ENCODE data around the gene MDFIC.
A peak's percentile ranks its signal among the peaks of the same experiment; 100 is the strongest.

Gene MDFIC

DNA sequence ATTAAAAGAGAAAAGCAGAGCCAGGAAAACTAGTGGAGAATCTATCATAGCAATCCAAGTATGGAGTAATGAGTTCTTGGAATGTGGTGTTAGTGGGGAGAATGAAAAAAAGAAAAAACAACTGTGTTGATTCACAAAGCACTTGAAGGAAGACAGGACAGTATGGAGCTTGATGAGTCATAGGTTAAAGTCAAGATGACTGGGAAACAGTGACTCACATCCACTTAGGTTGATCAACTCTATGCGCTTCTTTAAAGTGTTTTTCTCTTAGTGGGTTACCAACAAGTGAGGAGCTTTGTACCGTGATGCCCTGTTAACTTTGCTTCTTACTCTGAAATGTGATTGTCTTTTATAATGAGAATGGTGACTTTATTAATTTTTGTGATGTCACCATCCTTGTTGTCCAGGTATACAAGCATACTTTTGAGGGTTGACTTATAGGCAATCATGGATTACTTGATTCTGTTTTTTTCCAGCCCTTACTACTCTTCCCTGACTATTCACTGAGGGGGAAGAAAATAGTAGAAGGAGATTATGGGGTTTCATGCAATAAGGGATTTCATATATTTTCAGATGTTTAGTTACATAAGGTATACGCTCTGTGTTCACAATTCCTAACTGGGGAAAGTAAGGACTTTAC is 32.1 kb upstream of the MDFIC start:
- DNase-seq (ENCODE audit: low spot score), result peak; percentile 8
- in situ Hi-C loops (cut with MboI; ENCODE audit: low sequenced_read_pairs, unreplicated experiment), result no loop called here
- TF ChIP-seq, protein P1, sequence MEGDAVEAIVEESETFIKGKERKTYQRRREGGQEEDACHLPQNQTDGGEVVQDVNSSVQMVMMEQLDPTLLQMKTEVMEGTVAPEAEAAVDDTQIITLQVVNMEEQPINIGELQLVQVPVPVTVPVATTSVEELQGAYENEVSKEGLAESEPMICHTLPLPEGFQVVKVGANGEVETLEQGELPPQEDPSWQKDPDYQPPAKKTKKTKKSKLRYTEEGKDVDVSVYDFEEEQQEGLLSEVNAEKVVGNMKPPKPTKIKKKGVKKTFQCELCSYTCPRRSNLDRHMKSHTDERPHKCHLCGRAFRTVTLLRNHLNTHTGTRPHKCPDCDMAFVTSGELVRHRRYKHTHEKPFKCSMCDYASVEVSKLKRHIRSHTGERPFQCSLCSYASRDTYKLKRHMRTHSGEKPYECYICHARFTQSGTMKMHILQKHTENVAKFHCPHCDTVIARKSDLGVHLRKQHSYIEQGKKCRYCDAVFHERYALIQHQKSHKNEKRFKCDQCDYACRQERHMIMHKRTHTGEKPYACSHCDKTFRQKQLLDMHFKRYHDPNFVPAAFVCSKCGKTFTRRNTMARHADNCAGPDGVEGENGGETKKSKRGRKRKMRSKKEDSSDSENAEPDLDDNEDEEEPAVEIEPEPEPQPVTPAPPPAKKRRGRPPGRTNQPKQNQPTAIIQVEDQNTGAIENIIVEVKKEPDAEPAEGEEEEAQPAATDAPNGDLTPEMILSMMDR (IDR thresholded peaks at IDR 0.05; ENCODE audit: borderline replicate concordance, control extremely low read depth, extremely low read depth, insufficient read depth, missing control alignments), result no peak

DNA sequence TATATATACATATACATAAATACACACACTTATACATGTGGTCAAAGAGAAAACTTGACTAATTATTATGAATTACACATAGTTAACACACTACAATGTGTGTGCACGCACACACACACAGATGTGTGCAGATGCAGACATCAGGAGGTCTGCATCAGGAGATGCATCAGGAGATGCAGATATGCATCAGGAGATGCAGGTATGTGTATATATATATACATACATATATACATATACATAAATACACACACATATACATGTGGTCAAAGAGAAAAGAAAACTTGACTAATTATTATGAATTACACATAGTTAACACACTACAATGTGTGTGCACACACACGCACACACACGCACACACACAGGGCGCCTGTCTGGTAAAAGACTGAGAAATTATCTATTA is 31.3 kb upstream of the MDFIC start:
- DNase-seq (ENCODE audit: low spot score), result no peak
- in situ Hi-C loops (cut with MboI; ENCODE audit: low sequenced_read_pairs, unreplicated experiment), result no loop called here
- TF ChIP-seq, protein P1 (IDR thresholded peaks at IDR 0.05; ENCODE audit: borderline replicate concordance, control extremely low read depth, extremely low read depth, insufficient read depth, missing control alignments), result no peak

DNA sequence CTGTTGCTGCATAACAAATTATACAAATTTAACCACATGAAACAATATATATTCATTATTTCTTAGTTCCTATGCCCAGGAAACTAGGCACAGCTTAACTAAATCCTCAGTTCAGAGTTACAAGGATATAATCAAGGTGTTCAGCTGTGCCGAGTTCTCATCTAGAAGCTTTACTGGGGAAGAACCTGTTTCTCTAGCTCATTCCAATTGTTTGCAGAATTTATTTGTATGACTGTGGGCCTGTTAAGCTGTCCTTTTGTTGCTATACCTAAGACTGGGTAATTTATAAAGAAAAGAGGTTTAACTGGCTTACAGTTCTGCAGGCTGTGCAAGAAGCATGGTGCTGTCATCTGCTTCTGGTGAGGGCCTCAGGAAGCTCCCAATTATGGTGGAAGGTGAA is 21.8 kb upstream of the MDFIC start:
- in situ Hi-C loops (cut with MboI; ENCODE audit: low sequenced_read_pairs, unreplicated experiment), result no loop called here
- DNase-seq (ENCODE audit: low spot score), result no peak
- TF ChIP-seq, protein P1 (IDR thresholded peaks at IDR 0.05; ENCODE audit: borderline replicate concordance, control extremely low read depth, extremely low read depth, insufficient read depth, missing control alignments), result no peak

DNA sequence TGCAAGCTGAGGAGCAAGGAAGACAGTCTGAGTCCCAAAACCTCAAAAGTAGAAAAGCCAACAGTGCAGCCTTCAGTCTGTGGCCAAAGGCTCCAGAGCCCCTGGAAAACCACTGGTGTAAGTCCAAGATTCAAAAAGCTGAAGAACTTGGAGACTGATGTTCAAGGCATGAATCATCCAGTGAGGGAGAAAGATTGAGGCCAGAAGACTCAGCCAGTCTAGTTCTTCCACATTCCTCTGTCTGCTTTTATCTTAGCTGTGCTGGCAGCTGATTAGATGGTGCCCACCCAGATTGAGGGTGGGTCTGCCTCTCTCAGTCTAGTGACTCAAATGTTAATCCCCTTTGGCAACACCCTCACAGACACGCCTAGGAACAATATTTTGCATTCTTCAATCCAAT is 20.1 kb upstream of the MDFIC start:
- no peak for DNase-seq (ENCODE audit: low spot score)
- TF ChIP-seq, protein P1 (IDR thresholded peaks at IDR 0.05; ENCODE audit: borderline replicate concordance, control extremely low read depth, extremely low read depth, insufficient read depth, missing control alignments), result no peak
- in situ Hi-C loops (cut with MboI; ENCODE audit: low sequenced_read_pairs, unreplicated experiment), result no loop called here

DNA sequence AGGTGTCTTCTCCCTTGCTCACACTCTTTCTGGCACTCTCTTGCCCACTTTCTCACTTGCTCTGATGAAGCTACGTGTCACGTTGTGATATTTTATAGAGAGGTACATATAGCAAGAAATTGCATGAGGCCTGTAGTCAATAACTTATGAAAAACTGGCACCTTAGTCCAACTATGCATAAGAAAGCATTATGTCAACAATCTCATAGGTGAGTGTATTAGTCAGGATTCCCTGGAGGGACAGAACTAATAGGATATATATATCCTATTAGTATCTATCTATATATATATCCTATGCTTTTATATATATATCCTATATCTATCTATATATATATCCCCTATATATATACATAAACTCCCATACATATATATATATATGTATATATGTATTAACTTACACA is 18.8 kb upstream of the MDFIC start:
- TF ChIP-seq, protein P1 (IDR thresholded peaks at IDR 0.05; ENCODE audit: borderline replicate concordance, control extremely low read depth, extremely low read depth, insufficient read depth, missing control alignments), result no peak
- no peak for DNase-seq (ENCODE audit: low spot score)
- in situ Hi-C loops (cut with MboI; ENCODE audit: low sequenced_read_pairs, unreplicated experiment), result no loop called here

DNA sequence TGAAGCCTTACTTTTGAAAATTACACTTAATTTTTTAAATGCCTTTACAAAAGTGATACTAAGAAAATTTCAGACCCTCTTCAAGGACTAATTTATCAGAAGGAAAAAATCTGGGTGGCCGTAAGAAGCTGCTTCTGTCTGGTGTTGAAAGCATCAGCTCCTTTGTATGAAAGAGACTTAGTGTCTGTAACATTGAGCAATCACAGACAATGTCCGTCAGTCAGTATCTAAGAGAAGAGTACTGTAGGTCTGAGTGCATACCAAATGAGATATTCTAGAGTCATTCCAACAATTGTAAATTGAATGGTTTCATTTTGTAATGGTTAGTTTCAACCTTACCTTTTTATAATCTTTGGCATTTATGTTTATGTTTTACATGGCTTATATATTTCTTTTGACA is 11.1 kb upstream of the MDFIC start:
- DNase-seq (ENCODE audit: low spot score), result no peak

More for the DNA sequence above, 11.1 kb upstream of the MDFIC start:
- TF ChIP-seq, protein P1 (IDR thresholded peaks at IDR 0.05; ENCODE audit: borderline replicate concordance, control extremely low read depth, extremely low read depth, insufficient read depth, missing control alignments), result no peak
- in situ Hi-C loops (cut with MboI; ENCODE audit: low sequenced_read_pairs, unreplicated experiment), result no loop called here
